CD4-positive, alpha-beta T cell treated with Interferon gamma for 1 hour (primary cell): ENCODE measurements around the gene DNAH3.
A peak's percentile ranks its signal among the peaks of the same experiment; 100 is the strongest.
"Not testable (repeated sequence)": the region's sequence is repeated elsewhere in the genome, so short reads cannot be mapped to it uniquely, and the experiment has no call there.

Experiments used
- DNase-seq: peaks from one replicate; pipeline ENCODE4 v3.0.0-alpha.2; 2020

The DNAH3 gene

GRCh38 chr16:20984019-20984418 lies 166.6 kb downstream of the DNAH3 start:
- DNase-seq = no peak

- no peak for DNase-seq
Measured at GRCh38 chr16:20976576-20976975, 174.1 kb downstream of the DNAH3 start.

- DNase-seq = not testable (repeated sequence)
Measured at GRCh38 chr16:20973201-20973600, 177.4 kb downstream of the DNAH3 start.

GRCh38 chr16:20971401-20971800 lies 179.2 kb downstream of the DNAH3 start:
- DNase-seq = no peak

GRCh38 chr16:20969386-20969785 lies 181.3 kb downstream of the DNAH3 start:
- DNase-seq = no peak

GRCh38 chr16:20968765-20969164 lies 181.9 kb downstream of the DNAH3 start:
- no peak for DNase-seq

GRCh38 chr16:20960899-20961298 lies 189.7 kb downstream of the DNAH3 start:
- no peak for DNase-seq

GRCh38 chr16:20957153-20957552 lies 193.5 kb downstream of the DNAH3 start:
- DNase-seq = no peak

- DNase-seq = no peak
Measured at GRCh38 chr16:20956319-20956718, 194.3 kb downstream of the DNAH3 start.

GRCh38 chr16:20954574-20954973 lies 196.1 kb downstream of the DNAH3 start:
- no peak for DNase-seq

- no peak for DNase-seq
Measured at GRCh38 chr16:20952139-20952920, 198.3 kb downstream of the DNAH3 start.

GRCh38 chr16:20950294-20950693 lies 200.4 kb downstream of the DNAH3 start:
- DNase-seq = no peak

- no peak for DNase-seq
Measured at GRCh38 chr16:20949660-20950059, 201.0 kb downstream of the DNAH3 start.

GRCh38 chr16:20948444-20948843 lies 202.2 kb downstream of the DNAH3 start:
- DNase-seq = no peak

- DNase-seq = no peak
Measured at GRCh38 chr16:20946015-20946629, 204.5 kb downstream of the DNAH3 start.

- DNase-seq = not testable (repeated sequence)
Measured at GRCh38 chr16:20945575-20945875, 205.1 kb downstream of the DNAH3 start.

GRCh38 chr16:20944861-20945574 lies 205.6 kb downstream of the DNAH3 start:
- peak; percentile 55 for DNase-seq

GRCh38 chr16:20942256-20942655 lies 208.4 kb downstream of the DNAH3 start:
- no peak for DNase-seq

- no peak for DNase-seq
Measured at GRCh38 chr16:20941636-20941926, 209.1 kb downstream of the DNAH3 start.

GRCh38 chr16:20940871-20941635 lies 209.6 kb downstream of the DNAH3 start:
- no peak for DNase-seq

GRCh38 chr16:20939611-20940010 lies 211.0 kb downstream of the DNAH3 start:
- no peak for DNase-seq

GRCh38 chr16:20938426-20938825 lies 212.2 kb downstream of the DNAH3 start:
- no peak for DNase-seq

GRCh38 chr16:20937736-20938135 lies 212.9 kb downstream of the DNAH3 start:
- DNase-seq = no peak

- no peak for DNase-seq
Measured at GRCh38 chr16:20933589-20933988, 217.1 kb downstream of the DNAH3 start.
